Activated CD4-positive, alpha-beta T cell treated with anti-CD3 and anti-CD28 coated beads for 48 hours (primary cell): ENCODE data around the gene RB1.
"Not testable (repeated sequence)": the region's sequence is repeated elsewhere in the genome, so short reads cannot be mapped to it uniquely, and the experiment has no call there.

ENCODE experiments used
- DNase-seq: peaks from one replicate; pipeline ENCODE4 v3.0.0-alpha.2; 2020

The RB1 gene

DNA sequence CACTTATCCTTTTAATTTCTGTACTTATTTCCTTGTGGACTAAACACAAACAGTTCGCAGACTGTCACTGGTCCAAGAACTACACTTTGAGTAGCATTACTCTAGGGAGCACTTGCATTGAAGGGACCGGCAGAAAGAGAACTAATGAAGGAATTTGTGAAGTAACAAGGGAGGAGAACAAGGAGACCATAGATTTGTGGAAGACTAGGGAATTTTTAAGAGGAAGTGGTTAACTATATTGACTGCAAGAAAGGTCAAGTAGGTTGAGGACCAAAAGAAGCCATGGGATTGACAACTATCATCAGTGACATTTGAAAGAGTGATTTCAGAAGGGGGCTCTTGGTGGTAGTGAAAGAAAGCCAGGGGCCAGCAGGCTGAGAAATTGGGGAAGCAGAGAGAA lies 4.0 kb upstream of the RB1 start:
- DNase-seq: no peak

DNA sequence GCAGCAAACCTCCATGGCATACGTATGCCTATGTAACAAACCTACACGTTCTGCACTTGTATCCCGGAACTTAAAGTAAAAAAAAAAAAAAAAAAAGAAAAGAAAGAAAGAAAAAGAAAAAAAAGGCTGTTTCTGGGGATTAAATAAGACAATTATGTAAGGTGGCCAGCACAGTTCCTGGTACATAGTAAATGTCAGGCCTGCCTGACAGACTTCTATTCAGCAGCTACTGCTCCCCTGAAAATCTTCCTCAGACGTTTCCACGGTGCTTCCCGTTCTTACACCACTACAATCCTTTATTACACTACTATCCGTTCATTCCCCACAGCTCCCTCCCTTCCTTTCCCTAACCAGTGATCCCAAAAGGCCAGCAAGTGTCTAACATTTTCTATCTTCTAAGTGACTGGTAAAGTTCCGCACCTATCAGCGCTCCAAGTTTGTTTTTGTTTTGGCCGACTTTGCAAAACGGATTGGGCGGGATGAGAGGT lies 636 bp upstream of the RB1 start:
- DNase-seq: no peak

DNA sequence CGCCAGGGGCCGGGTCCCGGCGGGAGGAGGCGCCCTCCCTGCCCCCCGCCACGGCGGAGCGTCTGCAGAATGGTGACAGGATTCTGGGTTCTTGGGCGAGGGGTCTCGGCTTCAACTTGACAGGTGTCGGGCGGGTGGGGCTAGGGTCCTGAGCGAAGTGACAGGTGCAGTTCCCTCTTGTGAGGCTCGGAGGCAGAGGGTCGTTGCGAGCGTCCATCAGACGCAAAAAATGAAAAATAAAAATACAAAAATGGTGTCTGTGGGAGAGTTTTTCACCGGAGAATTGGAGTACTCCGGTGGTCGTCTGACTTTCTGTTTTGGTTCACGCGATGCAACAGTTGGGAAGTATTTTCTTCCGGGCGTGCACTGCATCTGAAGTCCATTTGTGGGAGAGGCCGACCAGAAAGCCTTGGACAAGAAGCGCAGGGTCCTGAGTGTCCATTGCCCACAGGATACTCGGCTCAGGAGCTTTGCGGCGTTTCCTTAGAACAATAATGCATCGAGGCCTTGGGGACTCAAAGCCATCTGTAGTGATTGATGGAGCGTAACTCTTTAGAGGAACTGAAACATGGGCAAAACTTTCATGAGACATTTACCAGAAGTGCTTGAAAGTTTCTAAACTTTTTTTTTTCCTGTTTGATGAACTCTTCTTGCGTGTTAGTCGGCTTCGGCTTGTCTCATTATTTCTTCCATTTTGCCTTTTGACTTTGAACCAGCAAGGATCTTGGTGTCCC lies 759 bp downstream of the RB1 start:
- DNase-seq: peak; percentile 26

DNA sequence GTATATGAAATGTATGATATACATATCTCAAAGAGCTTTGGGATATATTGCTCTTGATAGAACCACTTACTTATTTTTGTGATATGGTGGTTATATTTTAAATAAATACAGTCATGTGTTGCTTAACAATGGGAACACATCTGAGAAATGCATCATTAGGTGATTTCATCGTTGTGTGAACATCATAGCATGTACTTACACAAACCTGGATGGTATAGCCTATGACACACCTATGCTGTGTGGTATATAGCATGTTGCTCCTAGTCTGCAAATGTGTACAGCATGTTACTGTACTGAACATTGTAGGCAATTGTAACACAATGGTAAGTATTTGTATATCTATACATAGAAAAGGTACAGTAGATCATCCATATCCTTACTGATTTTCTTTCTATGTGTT lies 7.7 kb downstream of the RB1 start:
- no peak for DNase-seq

DNA sequence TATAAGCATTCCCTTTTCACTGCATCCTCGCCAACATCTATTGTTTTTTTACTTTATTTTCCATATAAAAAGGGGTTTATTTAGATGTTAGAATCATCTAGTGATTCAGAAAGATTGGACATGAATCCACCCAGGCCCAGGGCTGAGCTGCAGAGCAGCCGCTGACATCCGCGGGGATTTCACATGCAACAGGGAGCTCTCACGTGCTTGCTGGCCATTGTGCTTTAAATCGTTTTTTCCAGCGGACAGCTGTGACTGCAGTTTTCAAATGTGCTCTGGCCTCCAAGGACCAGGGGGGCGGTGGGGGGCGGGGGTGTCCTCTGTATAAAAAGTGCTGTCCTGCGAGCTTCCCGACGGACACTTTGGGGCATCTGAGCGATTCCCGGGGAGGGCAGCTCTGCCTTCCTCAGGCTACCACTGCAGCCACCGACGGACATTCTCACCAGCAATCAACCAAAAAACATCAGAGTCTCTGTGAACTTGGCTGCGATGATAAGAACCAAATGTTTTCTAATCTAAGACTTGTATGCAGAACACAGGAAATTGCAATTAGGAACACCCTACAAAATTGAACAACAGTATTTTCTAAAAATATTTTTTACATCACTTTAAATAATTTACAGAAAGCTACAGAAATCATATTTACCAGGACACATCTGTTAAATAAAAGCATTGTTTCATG lies 12.6 kb downstream of the RB1 start:
- no peak for DNase-seq

DNA sequence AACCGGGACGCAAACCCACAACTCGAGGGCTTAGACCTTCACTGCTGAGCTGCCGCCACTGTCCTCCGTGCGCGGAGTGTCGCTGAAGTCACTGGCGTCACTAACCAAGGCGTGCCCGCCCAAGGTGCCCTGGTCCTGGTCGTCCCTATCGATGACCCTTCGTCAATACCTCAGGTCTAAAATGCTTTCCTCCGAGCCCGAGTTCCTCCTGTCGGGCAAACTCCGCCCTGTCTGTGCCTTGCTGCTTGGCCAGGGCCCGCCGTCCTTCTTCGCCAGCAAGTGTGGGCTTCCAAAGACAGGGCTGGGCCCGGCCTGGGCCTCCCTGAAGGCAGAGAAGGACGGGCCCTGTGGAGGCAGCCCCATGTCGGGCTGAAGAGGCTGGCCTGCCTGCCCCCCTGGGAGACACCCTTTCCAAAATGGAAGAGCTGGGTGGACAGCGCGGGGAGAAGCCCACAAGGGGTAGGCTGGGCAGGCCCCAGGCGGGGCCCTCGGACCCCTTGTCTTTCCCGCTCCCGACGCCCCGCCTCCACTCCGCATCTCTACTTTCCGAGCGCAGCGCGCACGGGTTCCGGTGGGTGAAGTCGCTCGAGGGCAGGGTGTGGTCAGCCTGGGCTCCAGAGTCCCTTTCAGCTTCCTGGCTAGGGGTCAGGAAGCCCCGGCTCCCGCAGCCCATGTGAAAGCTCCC lies 13.4 kb downstream of the RB1 start:
- no peak for DNase-seq

DNA sequence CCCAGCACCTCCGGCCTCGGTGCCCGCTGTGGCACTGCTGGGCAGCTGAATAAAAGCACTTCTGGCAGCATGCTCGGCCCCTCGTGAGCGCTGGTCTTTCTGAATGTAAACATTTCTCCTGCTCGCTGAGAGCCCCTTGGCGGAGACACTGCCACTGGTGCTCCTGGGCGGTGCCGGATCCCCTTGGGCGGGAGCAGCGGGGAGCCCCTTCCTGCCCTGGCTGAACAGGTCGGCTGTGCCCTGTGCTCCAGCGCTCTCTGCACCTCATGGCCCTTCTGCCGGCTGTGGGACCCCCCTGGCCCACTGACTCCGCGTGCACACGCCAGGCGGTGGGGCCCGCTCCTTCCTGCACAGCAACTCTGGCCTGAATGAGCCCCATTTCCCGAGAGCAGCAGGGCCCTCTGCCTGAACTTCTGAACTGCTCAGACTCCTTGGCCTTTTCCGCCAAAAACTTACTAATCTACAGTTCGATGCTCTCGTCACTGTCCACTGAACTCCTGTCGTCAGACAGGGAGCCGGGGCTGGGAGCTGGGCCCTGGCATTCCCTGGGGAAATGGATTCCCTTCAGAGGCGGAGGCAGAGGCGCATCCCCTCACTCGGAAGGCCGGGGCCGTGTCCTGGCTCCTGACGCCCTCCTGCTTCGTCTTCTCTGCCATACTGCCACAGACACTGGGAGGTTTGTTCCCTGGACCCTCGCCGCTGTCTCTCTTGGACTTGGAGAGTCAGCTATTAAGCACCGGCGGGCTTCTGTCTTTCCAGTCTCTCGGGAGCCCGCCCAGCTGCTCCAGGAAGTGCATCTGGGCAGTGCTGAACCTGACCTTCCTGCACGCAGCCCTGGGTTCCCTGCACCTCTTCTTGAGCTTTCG lies 14.2 kb downstream of the RB1 start:
- DNase-seq: no peak

DNA sequence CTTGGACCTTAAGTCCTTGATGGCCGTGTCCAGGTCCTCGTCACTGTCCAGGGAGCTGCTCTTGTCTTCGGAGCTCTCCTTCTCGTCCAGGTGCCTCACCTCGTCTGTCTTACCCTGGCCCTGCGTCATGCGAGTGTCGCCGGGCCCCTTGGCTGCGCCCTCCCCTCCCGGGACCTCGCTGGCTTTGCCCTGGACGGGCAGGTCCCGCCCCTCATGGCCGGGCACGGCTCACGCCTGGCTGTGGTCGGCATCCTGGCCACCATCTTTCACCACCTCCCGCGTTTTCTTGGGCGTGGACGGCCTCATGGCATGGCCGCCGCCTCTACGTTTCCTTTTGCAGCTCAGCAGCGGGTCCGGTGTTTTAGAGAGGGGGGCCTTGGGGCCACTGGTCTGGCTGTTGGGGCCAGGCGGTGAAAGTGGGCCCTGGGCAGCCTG lies 14.8 kb downstream of the RB1 start:
- DNase-seq: no peak

DNA sequence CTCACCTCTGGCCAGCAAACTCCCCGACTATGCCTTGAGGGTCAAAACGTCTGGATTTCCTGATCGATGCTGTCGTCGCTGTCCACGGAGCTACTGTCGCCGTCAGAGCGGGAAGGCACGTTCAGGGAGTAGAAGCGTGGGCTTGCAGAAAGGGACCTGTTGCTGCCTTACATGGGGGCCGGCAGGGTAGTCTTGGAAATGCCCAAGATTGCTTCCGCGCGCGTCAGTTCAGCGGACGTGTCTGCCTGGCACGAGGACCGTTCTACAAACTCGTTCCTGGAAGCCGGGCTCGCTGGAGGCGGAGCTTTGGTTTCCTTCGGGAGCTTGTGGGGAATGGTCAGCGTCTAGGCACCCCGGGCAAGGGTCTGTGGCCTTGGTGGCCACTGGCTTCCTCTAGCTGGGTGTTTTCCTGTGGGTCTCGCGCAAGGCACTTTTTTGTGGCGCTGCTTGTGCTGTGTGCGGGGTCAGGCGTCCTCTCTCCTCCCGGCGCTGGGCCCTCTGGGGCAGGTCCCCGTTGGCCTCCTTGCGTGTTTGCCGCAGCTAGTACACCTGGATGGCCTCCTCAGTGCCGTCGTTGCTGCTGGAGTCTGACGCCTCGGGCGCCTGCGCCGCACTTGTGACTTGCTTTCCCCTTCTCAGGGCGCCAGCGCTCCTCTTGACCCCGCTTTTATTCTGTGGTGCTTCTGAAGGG lies 15.4 kb downstream of the RB1 start:
- peak; percentile 28 for DNase-seq

DNA sequence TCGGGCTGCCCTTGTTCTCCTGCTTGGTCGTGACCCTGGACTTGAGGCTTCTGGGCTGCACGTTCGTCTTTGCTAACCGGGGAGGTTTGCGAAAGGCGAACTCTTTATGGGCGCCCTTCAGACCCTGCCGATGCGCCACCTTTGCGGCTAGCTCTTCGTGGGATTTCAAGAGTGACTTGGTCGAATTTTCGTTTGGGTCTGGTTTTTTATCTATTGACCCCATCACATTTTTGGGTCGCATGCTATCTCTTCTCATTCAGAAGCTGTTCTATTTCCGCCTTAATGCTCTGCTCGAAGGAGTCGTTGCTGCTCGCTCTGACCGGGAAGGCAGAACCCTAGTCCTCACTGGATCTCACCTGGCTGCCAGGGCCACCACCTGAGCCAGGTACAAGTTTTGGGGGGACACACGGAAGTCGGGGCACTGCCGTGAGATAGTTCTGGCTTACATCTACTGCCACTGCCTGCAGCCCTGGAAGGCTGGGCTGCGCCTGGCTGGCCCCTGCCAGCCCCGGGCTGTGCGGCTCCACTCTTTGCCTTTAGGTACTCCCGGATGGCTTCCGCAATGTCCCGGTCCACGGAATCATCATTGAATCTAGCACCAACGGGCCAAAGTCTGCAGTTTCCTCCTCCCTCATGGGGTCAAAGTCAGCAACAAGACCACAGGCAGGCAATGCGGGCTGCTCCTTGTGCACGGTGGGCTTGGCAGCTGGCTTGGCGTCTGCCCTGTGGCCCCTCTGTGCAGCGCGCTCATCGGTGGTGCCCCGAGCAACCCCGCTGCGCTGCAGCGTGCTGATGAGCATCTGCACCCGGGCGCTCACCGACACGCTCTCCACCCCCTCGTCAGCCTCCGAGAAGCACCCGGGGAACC lies 16.2 kb downstream of the RB1 start:
- DNase-seq: peak; percentile 34

DNA sequence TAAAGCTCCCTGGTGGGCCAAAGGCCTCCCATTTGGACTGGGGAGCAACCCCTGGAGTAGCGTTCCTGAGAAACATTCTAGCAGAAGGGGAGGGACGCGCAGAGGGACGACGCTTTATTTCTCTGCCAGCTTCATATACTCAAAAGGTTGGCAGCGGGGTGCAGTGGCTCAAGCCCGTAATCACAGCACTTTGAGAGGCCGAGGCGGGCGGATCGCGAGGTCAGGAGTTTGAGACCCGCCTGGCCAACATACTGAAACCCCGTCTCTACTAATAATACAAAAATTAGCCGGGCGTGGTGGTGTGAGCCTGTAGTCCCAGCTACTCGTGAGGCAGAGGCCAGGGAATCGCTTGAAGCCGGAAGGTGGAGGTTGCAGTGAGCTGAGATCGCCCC lies 16.8 kb downstream of the RB1 start:
- no peak for DNase-seq

DNA sequence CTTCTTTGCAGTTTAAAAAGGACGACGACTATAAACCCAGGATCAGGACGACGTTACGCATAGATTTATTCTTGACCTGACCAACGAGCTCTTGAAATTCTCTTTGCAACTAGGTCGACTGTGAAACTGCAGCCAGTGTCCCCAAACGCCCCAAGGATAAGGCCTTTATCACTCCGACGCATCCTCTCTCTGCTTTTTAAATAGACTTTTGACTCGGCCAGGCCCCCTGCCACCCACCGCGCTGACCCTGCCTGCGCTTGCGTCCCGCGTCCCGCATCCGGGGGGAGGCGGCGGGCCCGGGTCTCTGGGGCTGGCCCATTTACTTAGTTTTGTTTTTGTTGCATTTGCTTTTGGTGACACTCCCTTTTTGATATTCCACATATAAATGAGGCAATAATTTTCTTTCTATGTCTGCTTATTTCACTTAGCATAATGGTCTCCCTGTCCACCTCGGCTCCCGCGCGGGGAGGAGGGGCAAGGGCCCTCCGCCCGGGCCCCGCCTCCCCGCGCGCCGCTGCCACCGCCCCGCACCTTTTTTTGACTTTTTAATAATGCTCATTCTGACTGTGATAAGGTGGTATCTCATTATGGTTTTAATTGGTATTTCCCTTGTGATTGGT lies 17.4 kb downstream of the RB1 start:
- no peak for DNase-seq

DNA sequence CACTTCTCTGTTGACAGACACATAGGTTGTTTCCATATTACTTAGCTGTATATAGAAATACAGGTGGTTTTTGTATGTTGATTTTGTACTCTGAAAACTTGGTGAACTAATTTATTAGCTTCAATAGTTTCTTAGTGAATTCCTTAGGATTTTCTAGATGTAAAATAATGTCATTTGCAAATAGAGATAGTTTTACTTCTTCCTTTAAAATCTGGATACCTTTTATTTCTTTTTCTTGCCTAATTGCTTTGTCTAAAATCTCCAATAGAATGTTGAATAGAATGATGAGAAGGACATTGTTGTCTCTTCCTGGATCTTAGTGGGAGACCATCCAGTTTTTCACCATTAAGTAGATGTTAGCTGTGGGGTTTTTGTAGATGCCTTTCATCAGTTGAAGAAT lies 18.7 kb downstream of the RB1 start:
- DNase-seq: no peak

DNA sequence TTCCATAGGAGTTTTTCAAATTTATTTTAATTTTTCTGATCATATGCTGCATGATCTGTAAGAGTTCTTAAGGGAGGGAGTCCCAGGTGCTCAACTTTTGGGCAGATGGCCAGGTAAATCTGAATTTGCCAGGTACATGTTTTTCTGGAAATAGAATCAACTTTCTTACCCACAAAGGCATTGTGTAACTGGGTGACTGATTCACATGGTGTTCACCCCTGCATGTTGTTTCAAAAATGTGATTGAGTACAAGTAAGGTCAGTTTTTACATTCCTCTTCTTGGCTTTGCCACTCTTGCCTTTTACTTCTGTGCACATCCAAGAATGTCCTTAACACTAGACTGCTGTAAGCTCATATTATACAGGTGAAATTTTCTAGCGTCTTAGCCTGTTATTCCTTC lies 30.4 kb downstream of the RB1 start:
- no peak for DNase-seq

DNA sequence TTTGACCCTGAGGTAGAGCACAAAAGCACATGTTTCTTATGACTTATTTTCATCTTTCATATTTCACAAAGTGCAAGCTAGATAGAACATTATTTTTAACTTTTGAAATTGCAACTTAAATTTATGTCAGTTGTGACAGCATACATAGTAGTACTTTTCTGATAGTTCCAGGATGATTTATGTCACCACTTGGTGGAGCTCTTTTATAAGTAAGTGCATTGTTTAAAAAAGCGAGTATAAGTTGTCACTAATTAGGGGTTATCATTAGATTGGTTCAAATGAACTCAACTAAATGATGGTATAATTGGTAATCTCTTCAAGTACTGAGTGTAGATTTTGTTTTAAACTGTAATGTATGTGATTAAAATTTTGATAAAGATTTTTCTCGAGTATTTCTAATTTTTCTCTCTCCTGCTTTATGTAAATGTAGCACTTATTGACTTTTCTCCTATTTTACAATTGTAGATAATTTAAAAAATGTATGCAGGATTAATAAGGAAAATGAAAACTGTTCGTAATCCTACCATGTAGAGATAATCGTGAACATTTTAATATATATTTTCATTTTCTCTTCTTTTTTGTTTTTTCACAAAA lies 31.1 kb downstream of the RB1 start:
- no peak for DNase-seq

DNA sequence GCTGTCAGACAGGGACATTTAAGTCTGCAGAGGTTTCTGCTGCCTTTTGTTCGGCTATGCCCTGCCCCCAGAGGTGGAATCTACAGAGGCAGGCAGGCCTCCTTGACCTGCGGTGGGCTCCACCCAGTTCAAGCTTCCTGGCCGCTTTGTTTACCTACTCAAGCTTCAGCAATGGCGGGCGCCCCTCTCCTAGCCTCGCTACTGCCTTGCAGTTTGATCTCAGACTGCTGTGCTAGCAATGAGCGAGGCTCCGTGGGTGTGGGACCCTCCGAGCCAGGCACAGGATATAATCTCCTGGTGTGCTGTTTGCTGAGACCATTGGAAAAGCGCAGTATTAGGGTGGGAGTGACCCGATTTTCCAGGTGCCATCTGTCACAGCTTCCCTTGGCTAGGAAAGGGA lies 35.6 kb downstream of the RB1 start:
- not testable (repeated sequence) for DNase-seq

DNA sequence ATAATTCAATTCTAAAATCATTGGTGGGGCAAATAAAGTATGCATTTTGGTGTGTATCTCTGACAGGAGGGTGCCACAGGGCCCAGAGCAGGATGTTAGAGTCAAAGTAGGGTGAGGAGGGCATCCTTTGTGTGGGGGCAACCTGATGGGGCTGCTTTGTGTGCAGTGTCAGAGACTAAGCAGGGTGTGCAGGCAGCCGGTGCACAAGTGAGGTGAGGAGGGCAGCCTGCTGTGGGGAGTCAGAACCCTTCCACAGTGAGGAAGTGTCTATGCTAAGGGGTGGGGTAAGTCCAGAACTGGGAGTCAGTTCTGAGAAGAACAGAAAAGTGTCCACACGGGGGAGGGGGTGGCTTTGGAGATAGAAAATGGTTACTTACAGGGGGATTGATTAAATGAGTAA lies 40.7 kb downstream of the RB1 start:
- DNase-seq: no peak

DNA sequence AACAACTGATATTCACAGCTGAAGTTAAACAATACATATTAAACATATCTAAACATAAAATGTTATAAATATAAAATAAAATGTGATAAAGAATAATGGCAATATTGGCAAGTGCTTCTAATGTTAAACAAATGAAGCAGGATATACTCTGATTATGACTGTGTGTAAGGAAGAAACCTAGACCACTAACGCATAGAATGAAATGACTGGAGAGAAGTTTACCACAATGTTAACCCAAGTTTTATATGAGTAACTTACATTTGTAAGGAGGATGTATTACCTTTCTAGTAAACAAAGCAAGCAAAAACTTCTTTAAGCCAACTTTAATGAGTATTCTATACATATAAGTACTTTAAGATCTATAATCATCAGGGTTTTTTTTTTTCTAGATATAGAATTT lies 43.0 kb downstream of the RB1 start:
- DNase-seq: no peak

DNA sequence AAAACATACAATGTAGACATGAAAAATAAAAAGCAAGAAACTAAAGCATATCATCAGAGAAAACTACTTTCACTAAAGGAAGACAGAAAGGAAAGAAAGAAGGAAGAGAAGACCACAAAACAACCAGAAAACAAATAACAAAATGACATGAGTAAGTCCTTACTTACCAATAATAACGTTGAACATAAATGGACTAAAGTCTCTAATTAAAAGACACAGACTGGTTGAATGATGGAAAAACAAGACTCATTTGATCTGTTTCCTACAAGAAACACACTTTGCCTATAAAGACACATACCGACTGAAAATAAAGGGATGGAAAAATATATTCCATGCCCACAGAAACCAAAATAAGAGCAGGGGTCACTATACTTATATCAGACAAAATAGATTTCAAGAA lies 46.0 kb downstream of the RB1 start:
- no peak for DNase-seq

DNA sequence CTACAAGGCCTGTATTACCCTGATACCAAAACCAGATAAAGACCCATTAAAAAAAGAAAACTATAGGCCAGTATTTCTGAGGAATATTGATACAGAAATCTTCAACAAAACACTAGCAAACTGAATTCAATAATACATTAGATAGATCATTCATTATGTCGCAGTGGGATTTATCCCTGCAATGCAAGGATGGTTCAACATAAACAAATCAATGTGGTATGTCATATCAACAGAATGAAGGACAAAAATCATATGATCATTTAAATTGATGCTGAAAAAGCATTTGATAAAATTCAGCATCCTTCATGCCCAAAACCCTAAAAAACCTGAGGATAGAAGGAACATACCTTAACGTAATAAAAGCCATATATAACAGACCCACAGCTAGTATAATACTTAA lies 50.0 kb downstream of the RB1 start:
- no peak for DNase-seq

DNA sequence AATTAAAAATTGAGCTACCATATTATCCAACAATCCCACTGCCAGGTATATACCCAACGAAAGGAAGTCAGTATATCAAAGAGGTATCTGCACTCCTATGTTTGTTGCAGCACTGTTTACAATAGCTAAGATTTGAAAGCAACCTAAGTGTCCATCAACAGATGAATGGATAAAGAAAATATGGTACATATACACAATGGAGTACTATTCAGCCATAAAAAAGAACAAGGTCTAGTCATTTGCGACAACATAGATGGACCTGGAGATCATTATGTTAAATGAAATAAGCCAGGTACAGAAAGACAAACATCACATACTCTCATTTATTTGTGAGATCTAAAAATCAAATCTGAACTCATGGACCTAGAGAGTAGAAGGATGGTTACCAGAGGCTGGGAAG lies 52.0 kb downstream of the RB1 start:
- not testable (repeated sequence) for DNase-seq
